Aorta (tissue), 5 donors: ENCODE data around the gene HOGA1. TPM values are rescaled to one million over a fixed set of nuclear protein-coding genes. Genes with fewer than 3 reads are reported as not detected.

ENCODE experiments used
- ATAC-seq: fragments of 200-7000 bp; cut with Tn5 transposase; one replicate; pipeline ENCODE4 v1.9.1; 2022; ENCODE audit warnings: moderate library complexity; ENCODE audit not compliant: low FRiP score
- DNase-seq, 2 donors: peaks; one replicate each; pipeline ENCODE4 v3.0.0-alpha.2; 2020
- H3K27ac ChIP-seq, 2 donors: one replicate each; pipeline ENCODE4 v1.5.1; 2013; ENCODE audit warnings: low read length in 2 of 2, mild to moderate bottlenecking in 2 of 2, moderate library complexity in 2 of 2, control low read depth in 1 of 2, inconsistent platforms in 1 of 2, low read depth in 1 of 2
- H3K27me3 ChIP-seq, 2 donors: one replicate each; pipeline ENCODE4 v1.6.1; 2013; ENCODE audit warnings: control low read depth in 1 of 2, low read length in 1 of 2, mild to moderate bottlenecking in 1 of 2, moderate library complexity in 1 of 2; ENCODE audit not compliant: insufficient read depth in 2 of 2, control insufficient read depth in 1 of 2
- H3K36me3 ChIP-seq, 2 donors: one replicate each; pipeline ENCODE4 v1.6.1; 2013; ENCODE audit warnings: control low read depth in 1 of 2, low read length in 1 of 2, mild to moderate bottlenecking in 1 of 2; ENCODE audit not compliant: insufficient read depth in 2 of 2, control insufficient read depth in 1 of 2
- H3K4me1 ChIP-seq, 2 donors: one replicate each; pipeline ENCODE4 v1.6.1; 2013; ENCODE audit warnings: low read length in 2 of 2, control low read depth in 1 of 2, mild to moderate bottlenecking in 1 of 2, moderate library complexity in 1 of 2; ENCODE audit not compliant: insufficient read depth in 2 of 2, control insufficient read depth in 1 of 2
- H3K4me3 ChIP-seq, 2 donors: one replicate each; pipeline ENCODE4 v1.5.1; 2013; ENCODE audit warnings: low read length in 2 of 2, control low read depth in 1 of 2, mild to moderate bottlenecking in 1 of 2
- H3K9me3 ChIP-seq: one replicate; pipeline ENCODE4 v1.6.1; 2013; ENCODE audit warnings: mild to moderate bottlenecking, low read length; ENCODE audit not compliant: control insufficient read depth
- whole genome bisulfite sequencing, 2 donors: extraction: QIAGEN DNeasy Blood & Tissue Kit; methylation state at CpG; one replicate each; pipeline ENCODE4 v1.1.7; 2013; 5-methylcytosine and 5-hydroxymethylcytosine counted together
- intact Hi-C, 2 donors: fragments of 100-400 bp; cut with DNase I; formaldehyde crosslinking; loops; one replicate each; pipeline versions ENCODE4 v1.14.2 to v1.15.0; 2022
- polyA plus RNA-seq, 2 donors: library from polyadenylated mRNA; stranded (reverse); fragments of 200-250 nt; gene quantifications; one replicate each; pipeline ENCODE4 v1.2.3, GENCODE V29; 2013
- total RNA-seq, 2 donors: library from RNA; stranded (reverse); fragmentation: NEBNext Ultra II Directional; extraction: Animal tissue kit (Norgen Biotek cat#: 25700); gene quantifications; one replicate each; pipeline ENCODE4 v1.2.1, GENCODE V29; 2021
- donor health status: healthy with polysubstance abuse.
- donor health status: Bipolar disorder and iron deficiency.
- donor health status: DM: no; HTN: no; CAD: no.
- donor health status: DM: no; HTN: no; CAD: no.
- donor health status: DM: yes; HTN: yes; CAD: no.

The HOGA1 gene
- total and polyA plus RNA-seq, 4 donors, result 1.9 to 4.6 (median 3.9) TPM

- peak; percentile 89 for ATAC-seq
- WGBS, 2 donors, result 10 to 17% methylated on average over 9 of the region's 9 CpGs
- peak overlapping the region; percentile 94 to 97 for H3K27ac ChIP-seq
- peak; percentile 88 to 89 for DNase-seq
- H3K27me3 ChIP-seq, result no peaks in the 10 kb centered on the region
- H3K36me3 ChIP-seq, result no peaks in the 10 kb centered on the region
- intact Hi-C loops, result loop anchor here in 1 of 2 donors (2.0 kb wide), 1 partner anchor 44 kb away; the partner anchor contains the start of genes MMS19 and UBTD1
- no peak overlapping the region for H3K4me3 ChIP-seq
- peaks cover 2 to 5% of the 10 kb centered on the region in 2 donors for H3K4me1 ChIP-seq
- no peaks in the 10 kb centered on the region for H3K9me3 ChIP-seq
Observed at GRCh38 chr10:97542169-97543024, 41.8 kb upstream of the HOGA1 start.

- DNase-seq (peak; percentile 92 to 93), ATAC-seq (peak; percentile 92)
- peak overlapping the region; percentile 94 to 97 for H3K27ac ChIP-seq
- intact Hi-C loops, result loop anchor here in 1 of 2 donors (2.0 kb wide), 1 partner anchor 44 kb away; the partner anchor contains the start of genes MMS19 and UBTD1
- 30 to 33% methylated on average over 10 of the region's 10 CpGs for WGBS, 2 donors
- no peak overlapping the region for H3K4me3 ChIP-seq
- H3K27me3 ChIP-seq, result no peaks in the 10 kb centered on the region
- H3K4me1 ChIP-seq, result peaks cover 2 to 5% of the 10 kb centered on the region in 2 donors
- H3K36me3 ChIP-seq, result no peaks in the 10 kb centered on the region
- H3K9me3 ChIP-seq, result no peaks in the 10 kb centered on the region
Observed at GRCh38 chr10:97543025-97543546, 41.1 kb upstream of the HOGA1 start.

GRCh38 chr10:97546456-97547270 is 37.5 kb upstream of the HOGA1 start:
- ATAC-seq (no peak), DNase-seq (peak in 1 of 2 donors; percentile 32)

GRCh38 chr10:97547271-97547600 is 37.0 kb upstream of the HOGA1 start:
- ATAC-seq (no peak), DNase-seq (peak in 1 of 2 donors; percentile 3)
- no peaks in the 10 kb centered on the region for H3K27me3 ChIP-seq
- peaks cover 0 to 5% of the 10 kb centered on the region in 2 donors for H3K4me1 ChIP-seq
- WGBS, 2 donors, result 65% methylated on average over 4 of the region's 4 CpGs
- H3K36me3 ChIP-seq, result no peaks in the 10 kb centered on the region
- intact Hi-C loops, result no loop called here
- no peak overlapping the region for H3K4me3 ChIP-seq
- H3K27ac ChIP-seq, result no peak overlapping the region
- H3K9me3 ChIP-seq, result no peaks in the 10 kb centered on the region

More at GRCh38 chr10:97546456-97547270, 37.5 kb upstream of the HOGA1 start:
- WGBS, 2 donors, result 63 to 71% methylated on average over 18 of the region's 18 CpGs
- H3K4me3 ChIP-seq, result no peak overlapping the region
- H3K4me1 ChIP-seq, result peaks cover 0 to 5% of the 10 kb centered on the region in 2 donors
- intact Hi-C loops, result no loop called here
- H3K9me3 ChIP-seq, result no peaks in the 10 kb centered on the region
- H3K27ac ChIP-seq, result no peak overlapping the region
- H3K27me3 ChIP-seq, result no peaks in the 10 kb centered on the region
- no peaks in the 10 kb centered on the region for H3K36me3 ChIP-seq

- no peak overlapping the region for H3K4me3 ChIP-seq
- ATAC-seq (no peak), DNase-seq (no peak)
- no peaks in the 10 kb centered on the region for H3K27me3 ChIP-seq
- H3K4me1 ChIP-seq, result peaks cover 0 to under 1% of the 10 kb centered on the region in 2 donors
- H3K9me3 ChIP-seq, result no peaks in the 10 kb centered on the region
- no peaks in the 10 kb centered on the region for H3K36me3 ChIP-seq
- intact Hi-C loops, result no loop called here
- WGBS, 2 donors, result 40 to 45% methylated on average over 4 of the region's 4 CpGs
- H3K27ac ChIP-seq, result no peak overlapping the region
Observed at GRCh38 chr10:97547962-97548361, 36.2 kb upstream of the HOGA1 start.

- intact Hi-C loops, result no loop called here
- DNase-seq (peak in 1 of 2 donors; percentile 59), ATAC-seq (no peak)
- H3K27me3 ChIP-seq, result no peaks in the 10 kb centered on the region
- H3K4me3 ChIP-seq, result no peak overlapping the region
- WGBS, 2 donors, result 70 to 71% methylated on average over 13 of the region's 13 CpGs
- H3K9me3 ChIP-seq, result no peaks in the 10 kb centered on the region
- H3K4me1 ChIP-seq, result no peaks in the 10 kb centered on the region
- no peaks in the 10 kb centered on the region for H3K36me3 ChIP-seq
- no peak overlapping the region for H3K27ac ChIP-seq
Observed at GRCh38 chr10:97548828-97549455, 35.2 kb upstream of the HOGA1 start.

- H3K36me3 ChIP-seq, result no peaks in the 10 kb centered on the region
- H3K9me3 ChIP-seq, result no peaks in the 10 kb centered on the region
- H3K4me3 ChIP-seq, result no peak overlapping the region
- intact Hi-C loops, result loop anchor here in 1 of 2 donors (5.0 kb wide), 1 partner anchor 102 kb away; the partner anchor contains the start of genes EXOSC1 and ZDHHC16
- ATAC-seq (no peak), DNase-seq (peak in 1 of 2 donors; percentile 59)
- 53 to 54% methylated on average over 13 of the region's 13 CpGs for WGBS, 2 donors
- no peak overlapping the region for H3K27ac ChIP-seq
- no peaks in the 10 kb centered on the region for H3K4me1 ChIP-seq
- no peaks in the 10 kb centered on the region for H3K27me3 ChIP-seq
Observed at GRCh38 chr10:97549587-97550322, 34.4 kb upstream of the HOGA1 start.
